Heart left ventricle (tissue), 16 donors: ENCODE data around the gene NINJ1. TPM values are rescaled to one million over a fixed set of nuclear protein-coding genes. Genes with fewer than 3 reads are reported as not detected.
A peak's percentile ranks its signal among the peaks of the same experiment; 100 is the strongest.

ENCODE experiments used
- ATAC-seq, 4 donors: fragments of 200-7000 bp; cut with Tn5 transposase; one replicate each; pipeline ENCODE4 v1.9.1; 2020 to 2022; ENCODE audit warnings: moderate library complexity in 4 of 4, mild to moderate bottlenecking in 3 of 4, moderate number of reproducible peaks in 1 of 4
- DNase-seq, 5 donors: peaks; one replicate each; pipeline ENCODE4 v3.0.0-alpha.2; 2020
- H3K27ac ChIP-seq, 12 donors: fragments of 200-600 bp; sonication (generic) in 4 of 12; one replicate each; pipeline versions ENCODE4 v1.5.0 to v1.8.0; 2016 to 2022; ENCODE audit warnings: mild to moderate bottlenecking in 2 of 12
- H3K27me3 ChIP-seq, 9 donors: fragments of 200-600 bp; sonication (generic) in 2 of 9; one replicate each; pipeline versions ENCODE4 v1.5.1 to v1.8.0; 2016 to 2022; ENCODE audit warnings: mild to moderate bottlenecking in 3 of 9
- H3K36me3 ChIP-seq, 9 donors: fragments of 200-600 bp; sonication (generic) in 2 of 9; one replicate each; pipeline versions ENCODE4 v1.5.0 to v1.8.0; 2018 to 2022; ENCODE audit warnings: mild to moderate bottlenecking in 2 of 9
- H3K4me1 ChIP-seq, 12 donors: fragments of 200-600 bp; sonication (generic) in 4 of 12; one replicate each; pipeline versions ENCODE4 v1.5.0 to v1.8.0; 2016 to 2022; ENCODE audit warnings: mild to moderate bottlenecking in 3 of 12
- H3K4me3 ChIP-seq, 12 donors: fragments of 200-600 bp; sonication (generic) in 4 of 12; one replicate each; pipeline versions ENCODE4 v1.5.0 to v1.8.0; 2017 to 2022; ENCODE audit warnings: mild to moderate bottlenecking in 9 of 12, moderate library complexity in 4 of 12
- H3K9me3 ChIP-seq, 12 donors: fragments of 200-600 bp; sonication (generic) in 4 of 12; one replicate each; pipeline versions ENCODE4 v1.5.0 to v1.8.0; 2016 to 2022; ENCODE audit warnings: mild to moderate bottlenecking in 1 of 12
- CTCF ChIP-seq, 12 donors: fragments of 200-600 bp; sonication (generic) in 4 of 12; IDR thresholded peaks; one replicate each; pipeline versions ENCODE4 v1.5.0 to v1.8.0; 2018 to 2022; ENCODE audit warnings: antibody characterized with exemption in 12 of 12, mild to moderate bottlenecking in 5 of 12
- POLR2A ChIP-seq, 2 donors: fragments of 450-650 bp; IDR thresholded peaks; one replicate each; pipeline ENCODE4 v1.6.1; 2017; ENCODE audit warnings: antibody characterized with exemption in 2 of 2, mild to moderate bottlenecking in 2 of 2, moderate library complexity in 2 of 2
- WGBS, 4 donors: extraction: QIAGEN DNeasy Blood & Tissue Kit in 2 of 4; methylation state at CpG; one replicate each; pipeline versions ENCODE4 v1.1.5 to v1.1.7; 2013 to 2018; 5-methylcytosine and 5-hydroxymethylcytosine counted together
- intact Hi-C, 10 donors: fragments of 100-400 bp; cut with DNase I; formaldehyde crosslinking; loops; one replicate each; pipeline versions ENCODE4 v1.11.1 to v1.14.2; 2022
- polyA plus RNA-seq, 2 donors: library from polyadenylated mRNA; stranded (reverse); fragments of 200-250 nt; gene quantifications; one replicate each; pipeline ENCODE4 v1.2.3, GENCODE V29; 2013
- total RNA-seq, 9 donors: library from RNA; depleted of rRNA in 2 of 9; stranded (reverse); fragments of >200 nt in 2 of 9; fragmentation: NEBNext Ultra II Directional in 3 of 9; extraction: Animal tissue kit (Norgen Biotek cat#: 25700) in 3 of 9; gene quantifications; one replicate each; pipeline versions ENCODE4 v1.1.0 to v1.2.4, GENCODE V29; 2016 to 2023
- donor health status: ischemic (EF 13 %, LVEDD 7.1; RV severe dilation, severe dysfunction).
- donor health status: healthy with polysubstance abuse.
- donor health status: DM: no; HTN: yes; CAD: no.
- donor health status: DM: no; HTN: no; CAD: no.
- donor health status: ischemic (EF 25% LVEDD 6.9; RV normal size, moderate dysfunction).
- donor health status: ischemic (EF 25% LVEDD 5.7; RV mildly dilated, moderate dysfunction).
- donor health status: healthy.
- donor health status: DM: yes; HTN: yes; CAD: no.
- donor health status: ischemic (EF 35%, LVEDD 5.7; RV mildly dilated, moderate dysfunction).
- donor health status: nonischemic (EF 11% LVEDD 7.7; RV severe dilation, severe dysfunction).
- donor health status: DM: yes; HTN: yes; CAD: no.
- donor health status: PGD.
- donor health status: ischemic (EF 29% LVEDD 5.4; RV normal size, mild dysfunction).
- donor health status: nonischemic (EF 23%, LVEDD 6.1; RV moderate dilation, normal function).

NINJ1 gene
- total and polyA plus RNA-seq, 11 donors = 42.2 to 96.1 (median 52.9) TPM

- Histone ChIP-seq H3K36me3 (no peaks in the 10 kb centered on the region), H3K4me3 (no peak overlapping the region), H3K9me3 (peaks cover 0 to 14% (median 0%) of the 10 kb centered on the region in 12 donors), H3K27me3 (no peaks in the 10 kb centered on the region), H3K4me1 (peaks cover 0 to 14% (median 3%) of the 10 kb centered on the region in 12 donors), H3K27ac (no peak overlapping the region)
- intact Hi-C loops = loop anchor here in 1 of 10 donors (10.0 kb wide), 2 partner anchors 73 to 123 kb away; no protein-coding TSS in a partner anchor
- DNase-seq (peak in 2 of 5 donors; percentile 11 to 16), ATAC-seq (no peak)
- 88 to 98% (median 97%) methylated on average over 10 to 12 of the region's 12 CpGs for WGBS, 4 donors
- TF ChIP-seq CTCF (IDR thresholded peaks at IDR 0.05) = no peak
- no peak for TF ChIP-seq POLR2A (IDR thresholded peaks at IDR 0.05)
Measured at GRCh38 chr9:93087971-93088655, 45.9 kb downstream of the NINJ1 start.

- intact Hi-C loops = loop anchor here in 1 of 10 donors (10.0 kb wide), 2 partner anchors 72 to 122 kb away; no protein-coding TSS in a partner anchor
Measured at GRCh38 chr9:93086447-93087224, 47.4 kb downstream of the NINJ1 start.

GRCh38 chr9:93085676-93086075, 48.4 kb downstream of the NINJ1 start:
- DNase-seq (peak in 1 of 5 donors; percentile 37), ATAC-seq (no peak)
- Histone ChIP-seq H3K27ac (no peak overlapping the region), H3K9me3 (no peaks in the 10 kb centered on the region), H3K4me3 (no peak overlapping the region), H3K36me3 (no peaks in the 10 kb centered on the region), H3K27me3 (no peaks in the 10 kb centered on the region), H3K4me1 (peaks cover 0 to 14% (median 0%) of the 10 kb centered on the region in 12 donors)
- intact Hi-C loops = loop anchor here in 1 of 10 donors (10.0 kb wide), 2 partner anchors 71 to 121 kb away; no protein-coding TSS in a partner anchor
- TF ChIP-seq POLR2A (IDR thresholded peaks at IDR 0.05) = no peak
- TF ChIP-seq CTCF (IDR thresholded peaks at IDR 0.05) = no peak
- WGBS, 4 donors = 85 to 94% (median 88%) methylated on average over 4 of the region's 4 CpGs

More at GRCh38 chr9:93086447-93087224, 47.4 kb downstream of the NINJ1 start:
- Histone ChIP-seq H3K4me3 (no peak overlapping the region), H3K27ac (no peak overlapping the region), H3K4me1 (peaks cover 0 to 14% (median 0%) of the 10 kb centered on the region in 12 donors), H3K9me3 (peaks cover 0 to 8% (median 0%) of the 10 kb centered on the region in 12 donors), H3K36me3 (no peaks in the 10 kb centered on the region), H3K27me3 (no peaks in the 10 kb centered on the region)
- WGBS, 4 donors = 93 to 97% (median 96%) methylated on average over 8 of the region's 8 CpGs
- TF ChIP-seq POLR2A (IDR thresholded peaks at IDR 0.05) = no peak
- no peak for TF ChIP-seq CTCF (IDR thresholded peaks at IDR 0.05)
- peak in 1 of 5 donors; percentile 6 for DNase-seq
- no peak for ATAC-seq

GRCh38 chr9:93084471-93084881, 49.6 kb downstream of the NINJ1 start:
- Histone ChIP-seq H3K4me3 (no peak overlapping the region), H3K36me3 (no peaks in the 10 kb centered on the region), H3K27me3 (no peaks in the 10 kb centered on the region), H3K9me3 (no peaks in the 10 kb centered on the region), H3K4me1 (peaks cover 0 to 14% (median 0%) of the 10 kb centered on the region in 12 donors), H3K27ac (no peak overlapping the region)
- intact Hi-C loops = loop anchor here in 1 of 10 donors (10.0 kb wide), 2 partner anchors 70 to 120 kb away; no protein-coding TSS in a partner anchor
- ATAC-seq = no peak
- DNase-seq = peak in 3 of 5 donors; percentile 6 to 52 (median 29)
- WGBS, 4 donors = 94 to 98% (median 96%) methylated on average over 2 to 6 of the region's 6 CpGs
- TF ChIP-seq CTCF (IDR thresholded peaks at IDR 0.05) (no peak), POLR2A (IDR thresholded peaks at IDR 0.05) (no peak)
